ENCODE data around the gene PPP4R4. TPM values are rescaled to one million over a fixed set of nuclear protein-coding genes. Genes with fewer than 3 reads are reported as not detected.
A peak's percentile ranks its signal among the peaks of the same experiment; 100 is the strongest.
"Not testable (repeated sequence)": the region's sequence is repeated elsewhere in the genome, so short reads cannot be mapped to it uniquely, and the experiment has no call there.

The PPP4R4 gene
- total RNA-seq, 1 donor from 2014 or later = 25.5 TPM

- H3K4me3 Mint-ChIP-seq = no peak overlapping the region
- no peaks in the 10 kb centered on the region for H3K79me2 ChIP-seq (ENCODE audit: low read depth)
- no peaks in the 10 kb centered on the region for H3K9me3 ChIP-seq (ENCODE audit: low read depth)
- no peak overlapping the region for H3K27ac ChIP-seq
- H3K27ac Mint-ChIP-seq = no peak overlapping the region
- H3K4me1 Mint-ChIP-seq = peaks cover 15% of the 10 kb centered on the region
- H3K4me2 ChIP-seq = no peak overlapping the region
- H3K27me3 Mint-ChIP-seq (ENCODE audit: insufficient read depth, low read depth) = no peaks in the 10 kb centered on the region
- no peaks in the 10 kb centered on the region for H3F3A ChIP-seq (ENCODE audit: low read depth)
- H3K36me3 Mint-ChIP-seq = no peaks in the 10 kb centered on the region
- no peaks in the 10 kb centered on the region for H3K27me3 ChIP-seq
- peaks cover 10% of the 10 kb centered on the region for H3K4me1 ChIP-seq
- no peaks in the 10 kb centered on the region for H3K36me3 ChIP-seq
- H3K9me3 Mint-ChIP-seq = peaks cover 6% of the 10 kb centered on the region
- H4K20me1 ChIP-seq (ENCODE audit: low read depth) = no peaks in the 10 kb centered on the region
- H3K9ac ChIP-seq = no peak overlapping the region
- H3K4me3 ChIP-seq = no peak overlapping the region
- TF ChIP-seq CTCF (IDR thresholded peaks at IDR 0.05) = no peak
- no peak for TF ChIP-seq EZH2phosphoT487 (IDR thresholded peaks at IDR 0.05)
- TF ChIP-seq EZH2 (IDR thresholded peaks at IDR 0.05) = no peak
- no peak for DNase-seq (ENCODE audit: low spot score)
- no peak overlapping the region for H2AFZ ChIP-seq (replicated peaks)
Measured at GRCh38 chr14:94213741-94214140, 39.6 kb downstream of the PPP4R4 start.

GRCh38 chr14:94217116-94217515 is 43.0 kb downstream of the PPP4R4 start:
- Histone ChIP-seq H3K4me2 (no peak overlapping the region), H3K9me3 (ENCODE audit: low read depth) (no peaks in the 10 kb centered on the region), H4K20me1 (ENCODE audit: low read depth) (no peaks in the 10 kb centered on the region), H3K27ac (no peak overlapping the region), H3K27me3 (no peaks in the 10 kb centered on the region), H3K4me3 (no peak overlapping the region), H3K36me3 (no peaks in the 10 kb centered on the region), H3K79me2 (ENCODE audit: low read depth) (no peaks in the 10 kb centered on the region), H3K9ac (no peak overlapping the region), H3F3A (ENCODE audit: low read depth) (no peaks in the 10 kb centered on the region), H2AFZ (replicated peaks) (no peak overlapping the region), H3K4me1 (peaks cover 10% of the 10 kb centered on the region)
- H3K36me3 Mint-ChIP-seq = peaks cover 1% of the 10 kb centered on the region
- H3K4me3 Mint-ChIP-seq = no peak overlapping the region
- TF ChIP-seq CTCF (IDR thresholded peaks at IDR 0.05) (no peak), EZH2 (IDR thresholded peaks at IDR 0.05) (no peak), EZH2phosphoT487 (IDR thresholded peaks at IDR 0.05) (no peak)
- peaks cover 15% of the 10 kb centered on the region for H3K4me1 Mint-ChIP-seq
- peaks cover 7% of the 10 kb centered on the region for H3K9me3 Mint-ChIP-seq
- no peak overlapping the region for H3K27ac Mint-ChIP-seq
- H3K27me3 Mint-ChIP-seq (ENCODE audit: insufficient read depth, low read depth) = peaks cover 3% of the 10 kb centered on the region
- DNase-seq (ENCODE audit: low spot score) = peak; percentile 26

GRCh38 chr14:94218198-94218886 is 44.2 kb downstream of the PPP4R4 start:
- H3K27ac Mint-ChIP-seq; H3K4me2 ChIP-seq; H3K4me3 ChIP-seq; H3K36me3 ChIP-seq; H3K27me3 ChIP-seq; H2AFZ ChIP-seq (replicated peaks); H4K20me1 ChIP-seq (ENCODE audit: low read depth); H3F3A ChIP-seq (ENCODE audit: low read depth); H3K4me3 Mint-ChIP-seq; H3K27ac ChIP-seq; H3K36me3 Mint-ChIP-seq; H3K9ac ChIP-seq; H3K9me3 ChIP-seq (ENCODE audit: low read depth); H3K9me3 Mint-ChIP-seq; H3K27me3 Mint-ChIP-seq (ENCODE audit: insufficient read depth, low read depth); DNase-seq (ENCODE audit: low spot score); H3K79me2 ChIP-seq (ENCODE audit: low read depth): not testable (repeated sequence)
- H3K4me1 Mint-ChIP-seq = peaks cover 15% of the 10 kb centered on the region
- H3K4me1 ChIP-seq = peaks cover 10% of the 10 kb centered on the region

GRCh38 chr14:94224040-94224439 is 49.9 kb downstream of the PPP4R4 start:
- no peak overlapping the region for H3K27ac Mint-ChIP-seq
- Histone ChIP-seq H3K27ac (no peak overlapping the region), H3K9me3 (ENCODE audit: low read depth) (no peaks in the 10 kb centered on the region), H3K36me3 (no peaks in the 10 kb centered on the region), H4K20me1 (ENCODE audit: low read depth) (no peaks in the 10 kb centered on the region), H3K4me3 (no peak overlapping the region), H3K4me2 (no peak overlapping the region), H3K4me1 (no peaks in the 10 kb centered on the region), H2AFZ (replicated peaks) (no peak overlapping the region), H3F3A (ENCODE audit: low read depth) (no peaks in the 10 kb centered on the region), H3K27me3 (no peaks in the 10 kb centered on the region), H3K79me2 (ENCODE audit: low read depth) (no peaks in the 10 kb centered on the region), H3K9ac (no peak overlapping the region)
- H3K27me3 Mint-ChIP-seq (ENCODE audit: insufficient read depth, low read depth) = peaks cover 4% of the 10 kb centered on the region
- peaks cover 4% of the 10 kb centered on the region for H3K9me3 Mint-ChIP-seq
- DNase-seq (ENCODE audit: low spot score) = no peak
- no peak overlapping the region for H3K4me3 Mint-ChIP-seq
- H3K36me3 Mint-ChIP-seq = peaks cover 3% of the 10 kb centered on the region
- no peak for TF ChIP-seq CTCF (IDR thresholded peaks at IDR 0.05)
- no peak for TF ChIP-seq EZH2phosphoT487 (IDR thresholded peaks at IDR 0.05)
- no peak for TF ChIP-seq EZH2 (IDR thresholded peaks at IDR 0.05)
- H3K4me1 Mint-ChIP-seq = peaks cover 3% of the 10 kb centered on the region
